Keratinocyte (primary cell): ENCODE results near the gene ZGPAT. TPM values are rescaled to one million over a fixed set of nuclear protein-coding genes. Genes with fewer than 3 reads are reported as not detected.

Experiments
- DNase-seq: peaks from one replicate; pipeline ENCODE4 v3.0.0-alpha.2; 2011; ENCODE audit warnings: low read depth, missing footprints, low spot score
- FAIRE-seq: peaks from 2 replicates; lab custom pipeline; 2011; peaks lifted over from hg19 to GRCh38; lab: Jason Lieb, UNC
- H2AFZ ChIP-seq: 2 replicates; pipeline ENCODE4 v1.6.0; 2012; ENCODE audit warnings: low read length, control low read depth, inconsistent platforms; ENCODE audit not compliant: control insufficient read depth
- H3K27ac ChIP-seq: 2 replicates; pipeline ENCODE4 v1.5.1; 2011; ENCODE audit warnings: low read length; ENCODE audit not compliant: control insufficient read depth, insufficient read depth
- H3K27me3 ChIP-seq: 3 replicates; pipeline ENCODE4 v1.6.0; 2011; ENCODE audit warnings: low read length; ENCODE audit not compliant: control insufficient read depth, insufficient read depth; ENCODE audit errors: extremely low read depth
- H3K36me3 ChIP-seq, 2 experiments: 2 replicates in 1 of 2; 3 replicates in 1 of 2; pipeline ENCODE4 v1.5.1; 2011; ENCODE audit warnings: low read length in 2 of 2, mild to moderate bottlenecking in 1 of 2; ENCODE audit not compliant: control insufficient read depth in 2 of 2, insufficient read depth in 2 of 2; ENCODE audit errors: extremely low read depth in 1 of 2
- H3K4me1 ChIP-seq: 3 replicates; pipeline ENCODE4 v1.5.1; 2011; ENCODE audit warnings: low read length; ENCODE audit not compliant: control insufficient read depth, insufficient read depth; ENCODE audit errors: extremely low read depth
- H3K4me2 ChIP-seq: 3 replicates; pipeline ENCODE4 v1.6.0; 2011; ENCODE audit warnings: low read depth, low read length; ENCODE audit not compliant: control insufficient read depth, insufficient read depth; ENCODE audit errors: extremely low read depth
- H3K4me3 ChIP-seq, 3 experiments: fragments of 200-600 bp in 1 of 3; sonication (generic) in 1 of 3; 2 replicates in 2 of 3; 3 replicates in 1 of 3; pipeline ENCODE4 v1.5.1; 2011 to 2016; ENCODE audit warnings: low read length in 3 of 3, mild to moderate bottlenecking in 3 of 3, control low read depth in 2 of 3, inconsistent platforms in 1 of 3, low read depth in 1 of 3, mixed read lengths in 1 of 3, mixed run types in 1 of 3, moderate library complexity in 1 of 3; ENCODE audit not compliant: control insufficient read depth in 2 of 3, insufficient read depth in 2 of 3; ENCODE audit errors: extremely low read depth in 1 of 3
- H3K79me2 ChIP-seq: 2 replicates; pipeline ENCODE4 v1.6.0; 2012; ENCODE audit warnings: low read length; ENCODE audit not compliant: control insufficient read depth, insufficient read depth
- H3K9ac ChIP-seq: 3 replicates; pipeline ENCODE4 v1.6.0; 2011; ENCODE audit warnings: low read length; ENCODE audit not compliant: control insufficient read depth, insufficient read depth; ENCODE audit errors: extremely low read depth
- H3K9me1 ChIP-seq: 3 replicates; pipeline ENCODE4 v1.6.0; 2011; ENCODE audit warnings: low read length; ENCODE audit not compliant: control insufficient read depth, insufficient read depth; ENCODE audit errors: extremely low read depth
- H3K9me3 ChIP-seq: 2 replicates; pipeline ENCODE4 v1.5.1; 2012; ENCODE audit warnings: low read depth, low read length; ENCODE audit not compliant: control insufficient read depth
- H4K20me1 ChIP-seq: 3 replicates; pipeline ENCODE4 v1.6.0; 2011; ENCODE audit warnings: low read length; ENCODE audit not compliant: control insufficient read depth, insufficient read depth; ENCODE audit errors: extremely low read depth
- CTCF ChIP-seq, 3 experiments: IDR thresholded peaks in 1 of 3; conservative IDR thresholded peaks in 1 of 3; optimal IDR thresholded peaks in 1 of 3; 2 replicates in 2 of 3; 3 replicates in 1 of 3; pipeline versions ENCODE3 to v1.5.1; 2011; ENCODE audit warnings: low read length in 3 of 3, mild to moderate bottlenecking in 3 of 3, moderate library complexity in 2 of 3, control low read depth in 1 of 3, inconsistent platforms in 1 of 3; ENCODE audit not compliant: insufficient read depth in 2 of 3; ENCODE audit errors: extremely low read depth in 1 of 3
- EZH2 ChIP-seq: IDR thresholded peaks from one replicate; pipeline ENCODE4 v1.6.1; 2012; ENCODE audit warnings: inconsistent platforms, mild to moderate bottlenecking, low read length, moderate library complexity
- dilution Hi-C: fragments of 300-500 bp; cut with MboI; formaldehyde crosslinking; loops from one replicate; pipeline ENCODE4 v1.7.0; 2020; ENCODE audit warnings: low sequenced_read_pairs; ENCODE audit not compliant: extremely low pct_ligation_motif_present
- polyA plus RNA-seq, 5 experiments: library from polyadenylated mRNA; depleted of rRNA in 3 of 5; stranded (reverse) in 3 of 5; stranded (forward) in 1 of 5; unstranded in 1 of 5; fragments of >200 nt; gene quantifications; 1 replicate in 1 of 5; 2 replicates in 3 of 5; 3 replicates in 1 of 5; pipeline versions ENCODE4 v1.2.1 to v1.2.3, GENCODE V29; 2011 to 2012; ENCODE audit warnings: missing spikeins in 2 of 5, low read depth in 1 of 5, low replicate concordance in 1 of 5

ZGPAT gene
- polyA plus RNA-seq, 1 donor (not counting 4 experiments of a cell fraction or from before 2014, with no cell fraction given), result 7.8 TPM

- DNase-seq, result no peak
- H3K36me3 ChIP-seq, result peaks cover 13 to 21% of the 10 kb centered on the region in 2 experiments
Measured at GRCh38 chr20:63673951-63674350, 33.9 kb upstream of the ZGPAT start.

GRCh38 chr20:63675681-63676368 is 32.0 kb upstream of the ZGPAT start:
- Histone ChIP-seq H3K4me3 (no peak overlapping the region), H3K27me3 (no peaks in the 10 kb centered on the region), H3K9ac (no peak overlapping the region), H3K79me2 (no peaks in the 10 kb centered on the region), H3K4me1 (no peaks in the 10 kb centered on the region), H2AFZ (no peak overlapping the region), H4K20me1 (no peaks in the 10 kb centered on the region), H3K9me3 (no peaks in the 10 kb centered on the region), H3K4me2 (no peak overlapping the region), H3K9me1 (no peaks in the 10 kb centered on the region), H3K27ac (no peak overlapping the region), H3K36me3 (peaks cover 17 to 21% of the 10 kb centered on the region in 2 experiments)
- dilution Hi-C loops, result no loop called here
- TF ChIP-seq CTCF (optimal IDR thresholded peaks at IDR 0.05 in 1 of 3, IDR thresholded peaks at IDR 0.05 in 1 of 3, conservative IDR thresholded peaks at IDR 0.05 in 1 of 3; ENCODE audit: extremely low read depth in 1 of 3, insufficient read depth in 2 of 3, low read length in 3 of 3) (no peak), EZH2 (no peak)
- no peak for FAIRE-seq
- no peak for DNase-seq

More at GRCh38 chr20:63673951-63674350, 33.9 kb upstream of the ZGPAT start:
- no peak overlapping the region for H3K4me2 ChIP-seq
- dilution Hi-C loops, result no loop called here
- no peak overlapping the region for H3K9ac ChIP-seq
- H2AFZ ChIP-seq, result no peak overlapping the region
- FAIRE-seq, result no peak
- H3K4me3 ChIP-seq, result no peak overlapping the region
- H3K9me3 ChIP-seq, result no peaks in the 10 kb centered on the region
- H3K79me2 ChIP-seq, result no peaks in the 10 kb centered on the region
- H3K4me1 ChIP-seq, result no peaks in the 10 kb centered on the region
- no peaks in the 10 kb centered on the region for H4K20me1 ChIP-seq
- H3K27ac ChIP-seq, result no peak overlapping the region
- TF ChIP-seq CTCF (optimal IDR thresholded peaks at IDR 0.05 in 1 of 3, IDR thresholded peaks at IDR 0.05 in 1 of 3, conservative IDR thresholded peaks at IDR 0.05 in 1 of 3; ENCODE audit: extremely low read depth in 1 of 3, insufficient read depth in 2 of 3, low read length in 3 of 3) (no peak), EZH2 (no peak)
- H3K9me1 ChIP-seq, result no peaks in the 10 kb centered on the region
- H3K27me3 ChIP-seq, result no peaks in the 10 kb centered on the region
